GM12891 (cell line): ENCODE measurements around the gene PEAK1.

Source experiments
- POLR2A ChIP-seq: IDR thresholded peaks from 2 replicates; pipeline ENCODE4 v1.6.1; 2011; ENCODE audit warnings: low read depth, low read length, control low read depth
- POLR2AphosphoS5 ChIP-seq: IDR thresholded peaks from 2 replicates; pipeline ENCODE4 v1.6.1; 2011; ENCODE audit warnings: low read depth, low read length, control low read depth
- POU2F2 ChIP-seq: IDR thresholded peaks from 2 replicates; pipeline ENCODE4 v1.6.1; 2011; ENCODE audit warnings: low read depth, mild to moderate bottlenecking, control low read depth, low read length, moderate library complexity
- SPI1 ChIP-seq: IDR thresholded peaks from 2 replicates; pipeline ENCODE4 v1.6.1; 2011; ENCODE audit warnings: low read depth, low read length, control low read depth
- TAF1 ChIP-seq: IDR thresholded peaks from 2 replicates; pipeline ENCODE4 v1.6.1; 2011; ENCODE audit warnings: low read depth, low read length, control low read depth

DNA sequence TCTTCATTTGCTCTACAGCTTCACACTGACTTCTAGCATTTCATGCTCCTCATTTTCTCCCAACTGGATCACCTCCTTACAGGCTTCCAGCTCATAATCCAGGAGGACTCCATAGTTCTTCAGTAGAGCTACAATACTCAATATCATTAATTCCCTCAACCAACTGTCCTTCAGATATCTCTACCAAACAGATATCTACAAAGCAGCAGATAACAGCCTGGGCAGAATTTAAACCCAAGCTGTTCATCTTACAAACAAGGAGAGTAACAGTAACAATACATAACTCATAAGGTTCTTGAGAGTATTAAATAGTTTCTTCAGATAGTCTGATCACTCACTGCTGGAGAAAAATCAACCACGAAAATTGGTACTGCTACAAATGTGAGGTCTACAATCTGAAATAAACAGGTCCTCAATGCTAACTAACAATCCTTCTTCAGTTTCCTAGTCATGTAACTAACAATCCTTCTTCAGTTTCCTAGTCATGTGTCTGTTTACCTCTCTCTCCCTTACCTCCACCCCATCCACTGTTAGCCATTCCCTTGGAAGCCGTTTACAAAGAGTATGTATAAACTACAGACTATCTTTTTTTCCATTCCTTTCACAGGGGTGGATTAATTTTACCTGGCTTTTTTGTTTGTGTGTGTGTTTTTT is 5.0 kb downstream of the PEAK1 start:
- no peak for TF ChIP-seq TAF1
- no peak for TF ChIP-seq POLR2A
- TF ChIP-seq SPI1 = no peak
- no peak for TF ChIP-seq POU2F2
- no peak for TF ChIP-seq POLR2AphosphoS5
